ENCODE measurements around the gene ELAVL1.

DNA sequence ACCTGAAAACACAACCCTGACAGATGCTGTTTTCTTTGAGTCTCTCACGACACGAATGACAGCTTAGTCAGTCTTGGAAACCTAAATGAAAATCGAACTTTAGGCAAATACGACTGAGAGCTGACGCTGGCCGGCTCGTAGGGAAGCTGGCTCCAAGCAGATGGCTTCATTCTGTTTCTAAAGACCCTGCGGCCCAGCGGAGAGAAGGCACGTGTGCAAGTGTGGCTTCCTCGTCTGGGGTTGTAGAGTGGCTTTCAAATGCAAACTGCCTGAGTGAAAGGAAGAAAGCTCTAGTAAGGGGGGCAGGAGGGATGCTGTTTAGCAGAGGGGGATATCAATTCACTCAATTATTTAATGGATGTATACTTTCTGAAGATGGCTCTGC lies 35.9 kb downstream of the ELAVL1 start:
- TF ChIP-seq, protein P1, sequence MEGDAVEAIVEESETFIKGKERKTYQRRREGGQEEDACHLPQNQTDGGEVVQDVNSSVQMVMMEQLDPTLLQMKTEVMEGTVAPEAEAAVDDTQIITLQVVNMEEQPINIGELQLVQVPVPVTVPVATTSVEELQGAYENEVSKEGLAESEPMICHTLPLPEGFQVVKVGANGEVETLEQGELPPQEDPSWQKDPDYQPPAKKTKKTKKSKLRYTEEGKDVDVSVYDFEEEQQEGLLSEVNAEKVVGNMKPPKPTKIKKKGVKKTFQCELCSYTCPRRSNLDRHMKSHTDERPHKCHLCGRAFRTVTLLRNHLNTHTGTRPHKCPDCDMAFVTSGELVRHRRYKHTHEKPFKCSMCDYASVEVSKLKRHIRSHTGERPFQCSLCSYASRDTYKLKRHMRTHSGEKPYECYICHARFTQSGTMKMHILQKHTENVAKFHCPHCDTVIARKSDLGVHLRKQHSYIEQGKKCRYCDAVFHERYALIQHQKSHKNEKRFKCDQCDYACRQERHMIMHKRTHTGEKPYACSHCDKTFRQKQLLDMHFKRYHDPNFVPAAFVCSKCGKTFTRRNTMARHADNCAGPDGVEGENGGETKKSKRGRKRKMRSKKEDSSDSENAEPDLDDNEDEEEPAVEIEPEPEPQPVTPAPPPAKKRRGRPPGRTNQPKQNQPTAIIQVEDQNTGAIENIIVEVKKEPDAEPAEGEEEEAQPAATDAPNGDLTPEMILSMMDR (conservative IDR thresholded peaks at IDR 0.05 in 1 of 2, IDR thresholded peaks at IDR 0.05 in 1 of 2; ENCODE audit: extremely low read depth in 1 of 2, insufficient read depth in 1 of 2, low read depth in 1 of 2, low read length in 2 of 2): no peak
- TF ChIP-seq EZH2 (IDR thresholded peaks at IDR 0.05; ENCODE audit: borderline replicate concordance, low read length): no peak
